AG09319 (cell line): ENCODE measurements around the gene TMEM129.

Source experiments
- DNase-seq: peaks from one replicate; pipeline ENCODE4 v3.0.0-alpha.2; 2010; ENCODE audit warnings: low read depth; ENCODE audit errors: extremely low read depth
- TF ChIP-seq, protein P1 (sequence below): IDR thresholded peaks from 2 replicates; pipeline ENCODE4 v1.5.1; 2011; ENCODE audit warnings: low read depth, mild to moderate bottlenecking, inconsistent platforms, low read length, moderate library complexity

The TMEM129 gene, protein sequence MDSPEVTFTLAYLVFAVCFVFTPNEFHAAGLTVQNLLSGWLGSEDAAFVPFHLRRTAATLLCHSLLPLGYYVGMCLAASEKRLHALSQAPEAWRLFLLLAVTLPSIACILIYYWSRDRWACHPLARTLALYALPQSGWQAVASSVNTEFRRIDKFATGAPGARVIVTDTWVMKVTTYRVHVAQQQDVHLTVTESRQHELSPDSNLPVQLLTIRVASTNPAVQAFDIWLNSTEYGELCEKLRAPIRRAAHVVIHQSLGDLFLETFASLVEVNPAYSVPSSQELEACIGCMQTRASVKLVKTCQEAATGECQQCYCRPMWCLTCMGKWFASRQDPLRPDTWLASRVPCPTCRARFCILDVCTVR

DNA sequence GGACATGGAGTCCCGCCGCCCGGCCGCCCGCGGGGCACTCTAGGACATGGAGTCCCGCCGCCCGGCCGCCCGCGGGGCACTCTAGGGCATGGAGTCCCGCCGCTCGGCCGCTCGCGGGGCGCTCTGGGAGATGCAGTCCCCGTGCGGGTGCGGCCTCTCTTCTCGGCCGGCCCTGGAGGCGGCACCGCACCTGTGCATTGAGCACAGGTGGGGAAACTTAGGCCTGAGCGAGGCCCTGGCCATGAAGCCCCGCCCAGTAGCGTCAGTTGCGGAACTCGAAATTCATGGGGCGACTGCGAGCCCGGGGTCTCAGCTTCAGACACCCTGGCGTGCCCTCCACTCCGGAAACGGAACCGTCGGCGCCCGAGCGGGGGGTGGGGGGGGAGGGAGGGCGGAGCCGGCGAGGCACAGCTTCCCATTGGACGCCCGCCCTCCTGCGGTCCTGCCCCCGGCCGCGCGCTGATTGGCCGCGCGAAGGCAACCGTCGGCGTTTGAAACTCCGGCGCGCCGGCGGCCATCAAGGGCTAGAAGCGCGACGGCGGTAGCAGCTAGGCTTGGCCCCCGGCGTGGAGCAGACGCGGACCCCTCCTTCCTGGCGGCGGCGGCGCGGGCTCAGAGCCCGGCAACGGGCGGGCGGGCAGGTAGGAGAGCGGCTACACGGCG is at the start of gene TMEM129, which contains the start of gene TACC3:
TMEM129 (minus strand) TSS at position 321 of the 663 bp plus-strand sequence. CDS start 486 bp downstream, outside the sequence.
TACC3 (plus strand) TSS at position 519 of the 663 bp plus-strand sequence. CDS start 1,901 bp downstream, outside the sequence.
- TF ChIP-seq, protein P1, sequence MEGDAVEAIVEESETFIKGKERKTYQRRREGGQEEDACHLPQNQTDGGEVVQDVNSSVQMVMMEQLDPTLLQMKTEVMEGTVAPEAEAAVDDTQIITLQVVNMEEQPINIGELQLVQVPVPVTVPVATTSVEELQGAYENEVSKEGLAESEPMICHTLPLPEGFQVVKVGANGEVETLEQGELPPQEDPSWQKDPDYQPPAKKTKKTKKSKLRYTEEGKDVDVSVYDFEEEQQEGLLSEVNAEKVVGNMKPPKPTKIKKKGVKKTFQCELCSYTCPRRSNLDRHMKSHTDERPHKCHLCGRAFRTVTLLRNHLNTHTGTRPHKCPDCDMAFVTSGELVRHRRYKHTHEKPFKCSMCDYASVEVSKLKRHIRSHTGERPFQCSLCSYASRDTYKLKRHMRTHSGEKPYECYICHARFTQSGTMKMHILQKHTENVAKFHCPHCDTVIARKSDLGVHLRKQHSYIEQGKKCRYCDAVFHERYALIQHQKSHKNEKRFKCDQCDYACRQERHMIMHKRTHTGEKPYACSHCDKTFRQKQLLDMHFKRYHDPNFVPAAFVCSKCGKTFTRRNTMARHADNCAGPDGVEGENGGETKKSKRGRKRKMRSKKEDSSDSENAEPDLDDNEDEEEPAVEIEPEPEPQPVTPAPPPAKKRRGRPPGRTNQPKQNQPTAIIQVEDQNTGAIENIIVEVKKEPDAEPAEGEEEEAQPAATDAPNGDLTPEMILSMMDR: no peak
- peak; percentile 66 for DNase-seq

DNA sequence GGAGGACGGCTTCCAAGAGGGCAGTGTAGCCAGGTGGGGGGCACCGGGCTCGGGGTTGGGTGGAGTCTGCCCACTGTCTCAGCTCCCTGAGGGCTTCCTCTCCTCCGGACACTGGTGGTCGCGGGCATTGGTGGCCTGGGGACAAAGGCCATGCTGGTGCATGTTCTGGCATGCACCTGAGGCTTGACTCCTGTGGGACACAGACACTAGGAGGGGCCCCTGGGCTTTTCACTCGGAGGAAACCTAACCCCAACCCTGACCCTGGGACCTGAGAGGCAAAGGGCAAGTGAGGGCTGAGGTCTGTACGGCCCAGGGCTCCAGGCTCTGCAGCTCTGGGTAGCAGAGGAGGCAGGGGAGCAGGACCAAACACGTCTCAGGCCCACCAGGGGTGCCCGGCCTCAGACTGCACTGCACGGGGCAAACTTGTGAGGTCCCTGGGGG is 49.7 kb upstream of the TMEM129 start:
- TF ChIP-seq, protein P1: no peak
- DNase-seq: no peak

DNA sequence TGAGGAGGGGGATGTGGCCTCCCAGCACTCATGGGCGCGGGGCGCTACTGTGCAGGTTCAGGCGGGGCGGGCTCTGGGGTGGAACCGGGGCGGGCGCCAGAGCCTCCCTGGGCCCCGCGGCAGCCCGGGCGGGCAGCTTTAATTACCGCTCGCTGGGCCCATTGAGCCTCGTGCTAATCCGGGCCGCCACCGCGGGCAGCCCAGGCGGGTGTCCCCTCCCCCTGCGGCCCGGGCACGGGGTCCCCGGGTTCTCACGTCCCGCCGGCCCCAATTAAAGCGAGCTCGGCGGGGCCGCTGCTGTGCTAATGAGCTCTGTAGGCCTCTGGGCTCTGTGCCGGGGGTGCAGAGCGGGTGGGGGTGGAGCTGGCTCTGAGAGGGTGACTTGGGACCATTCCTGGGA is 49.1 kb upstream of the TMEM129 start:
- DNase-seq: no peak
- TF ChIP-seq, protein P1: no peak

DNA sequence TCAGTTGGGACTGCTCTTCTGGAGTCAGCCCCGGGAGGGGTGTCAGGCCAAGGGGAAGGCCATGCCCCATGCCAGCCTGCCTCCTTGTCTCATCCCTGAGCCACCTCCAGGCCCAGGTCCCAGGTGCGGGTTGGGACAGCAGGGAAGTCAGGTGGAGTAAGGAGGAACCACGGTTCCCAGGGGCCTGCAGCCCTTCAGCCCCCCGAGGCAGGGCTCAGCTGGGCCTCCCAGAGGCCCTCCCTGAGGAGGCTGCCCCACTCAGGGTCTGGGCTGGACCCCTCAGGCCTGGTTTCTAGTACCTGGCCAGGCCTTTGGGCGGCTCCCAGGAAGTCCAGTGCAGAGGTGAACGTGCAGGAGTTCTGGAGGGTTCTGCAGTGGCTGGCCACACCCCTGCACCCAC is 48.6 kb upstream of the TMEM129 start:
- no peak for DNase-seq
- TF ChIP-seq, protein P1: no peak

DNA sequence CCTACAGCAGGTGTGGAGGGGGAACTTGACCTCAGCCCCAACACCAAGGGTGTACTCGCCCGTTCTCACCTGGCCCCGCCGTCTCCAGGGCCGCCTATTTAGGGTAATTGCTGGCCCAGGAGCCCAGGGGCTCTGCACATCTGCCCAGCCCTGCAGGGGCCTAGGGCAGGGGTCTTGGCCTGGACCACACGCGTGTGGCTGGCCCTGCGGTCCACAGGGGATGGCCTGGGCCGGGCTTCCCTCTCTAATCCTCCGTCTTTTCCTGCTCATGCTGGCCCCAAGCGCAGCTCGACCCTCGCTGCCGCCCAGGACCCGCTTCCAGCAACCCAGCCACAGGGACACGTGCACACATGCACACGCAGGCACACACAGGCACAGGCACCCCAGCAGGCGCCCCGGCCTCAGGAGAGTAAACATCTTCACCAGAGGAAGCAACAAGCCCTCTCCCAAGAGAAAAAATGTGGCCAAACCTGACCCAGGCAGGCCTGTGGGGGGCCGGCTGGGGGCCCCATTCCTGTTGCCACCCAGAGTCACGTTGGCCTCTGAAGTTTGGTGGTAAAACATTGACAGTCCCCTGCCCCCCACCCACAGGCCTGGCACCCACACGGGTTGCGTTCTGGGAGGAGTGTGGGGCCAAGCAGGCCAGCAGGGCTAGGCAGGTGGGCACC is 47.4 kb upstream of the TMEM129 start:
- TF ChIP-seq, protein P1: no peak
- DNase-seq: no peak

DNA sequence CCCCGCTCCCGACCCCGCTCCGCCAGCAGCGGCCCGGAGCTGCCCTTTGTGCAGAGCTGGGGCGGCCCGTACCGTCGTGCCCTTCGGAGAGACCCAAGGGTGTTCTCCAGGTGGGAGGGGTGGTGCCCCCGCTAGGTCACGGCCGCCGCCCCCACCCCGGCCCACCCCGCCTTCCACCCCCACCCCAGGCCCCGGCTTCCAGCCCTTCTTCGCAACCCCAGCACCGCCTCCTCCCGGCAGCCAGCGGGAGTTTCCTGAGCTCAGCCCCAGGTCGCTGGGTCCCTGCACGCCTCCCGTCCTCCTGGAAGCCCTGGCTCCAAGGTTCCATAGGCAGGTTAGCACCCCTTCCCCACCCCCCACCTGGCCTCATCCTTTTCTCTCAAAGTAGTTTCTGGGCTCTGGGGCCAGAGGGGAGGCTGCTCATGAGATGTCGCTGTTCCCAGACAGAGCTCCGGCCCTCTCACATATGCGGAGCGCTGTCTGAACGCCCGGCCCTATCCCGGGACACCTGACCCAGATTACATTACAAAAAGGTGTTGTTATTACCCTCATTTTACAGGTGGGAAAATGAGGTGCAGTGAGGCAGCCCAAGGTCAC is 46.7 kb upstream of the TMEM129 start:
- TF ChIP-seq, protein P1: peak; percentile 38
- DNase-seq: no peak
